ENCODE measurements around the gene EIF1. TPM values are rescaled to one million over a fixed set of nuclear protein-coding genes. Genes with fewer than 3 reads are reported as not detected.

EIF1 gene
- total RNA-seq, 4 donors from 2014 or later, result 444 to 832 (median 685) TPM

DNA sequence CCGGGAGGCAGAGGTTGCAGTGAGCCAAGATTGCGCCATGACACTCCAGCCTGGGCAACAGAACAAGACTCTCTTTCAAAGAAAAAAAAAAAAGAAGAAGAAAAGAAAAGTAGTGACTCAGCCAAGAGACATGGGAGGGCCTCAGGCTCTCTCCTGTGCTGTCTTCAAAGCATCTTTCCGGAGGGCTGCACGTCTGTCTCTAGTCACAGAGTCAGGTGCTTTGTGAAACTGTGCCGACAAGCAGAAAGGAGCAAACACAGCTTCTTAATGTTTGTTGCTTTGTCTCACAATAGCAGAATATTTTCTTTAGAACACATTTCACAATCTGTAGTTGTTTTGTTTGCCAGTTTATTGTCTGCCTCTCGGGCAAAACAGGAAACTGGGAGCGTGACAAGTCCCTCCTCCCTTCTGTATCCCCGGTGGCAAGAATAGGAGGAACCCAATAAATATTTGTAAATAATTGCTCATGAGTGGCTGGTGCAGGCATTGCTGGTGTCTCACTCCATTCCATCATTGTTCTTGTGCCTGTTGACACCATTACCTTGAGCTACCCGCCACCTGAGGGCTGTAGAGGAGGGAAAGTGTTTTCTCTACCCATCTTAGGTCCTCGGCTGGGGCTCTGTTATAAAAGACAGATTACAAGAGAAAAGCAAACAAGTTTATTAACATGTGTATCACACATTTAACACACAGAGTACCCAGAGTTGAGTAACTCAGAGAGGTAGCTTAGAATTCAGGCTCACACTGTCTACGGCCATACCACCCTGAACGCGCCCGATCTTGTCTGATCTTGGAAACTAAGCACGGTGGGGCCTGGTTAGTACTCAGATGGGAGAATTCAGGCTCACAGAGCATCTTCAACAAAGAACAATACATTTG lies 29.0 kb downstream of the EIF1 start:
- ATAC-seq (ENCODE audit: low FRiP score), result no peak
- no peak for DNase-seq (ENCODE audit: low spot score)
- TF ChIP-seq, protein P1, sequence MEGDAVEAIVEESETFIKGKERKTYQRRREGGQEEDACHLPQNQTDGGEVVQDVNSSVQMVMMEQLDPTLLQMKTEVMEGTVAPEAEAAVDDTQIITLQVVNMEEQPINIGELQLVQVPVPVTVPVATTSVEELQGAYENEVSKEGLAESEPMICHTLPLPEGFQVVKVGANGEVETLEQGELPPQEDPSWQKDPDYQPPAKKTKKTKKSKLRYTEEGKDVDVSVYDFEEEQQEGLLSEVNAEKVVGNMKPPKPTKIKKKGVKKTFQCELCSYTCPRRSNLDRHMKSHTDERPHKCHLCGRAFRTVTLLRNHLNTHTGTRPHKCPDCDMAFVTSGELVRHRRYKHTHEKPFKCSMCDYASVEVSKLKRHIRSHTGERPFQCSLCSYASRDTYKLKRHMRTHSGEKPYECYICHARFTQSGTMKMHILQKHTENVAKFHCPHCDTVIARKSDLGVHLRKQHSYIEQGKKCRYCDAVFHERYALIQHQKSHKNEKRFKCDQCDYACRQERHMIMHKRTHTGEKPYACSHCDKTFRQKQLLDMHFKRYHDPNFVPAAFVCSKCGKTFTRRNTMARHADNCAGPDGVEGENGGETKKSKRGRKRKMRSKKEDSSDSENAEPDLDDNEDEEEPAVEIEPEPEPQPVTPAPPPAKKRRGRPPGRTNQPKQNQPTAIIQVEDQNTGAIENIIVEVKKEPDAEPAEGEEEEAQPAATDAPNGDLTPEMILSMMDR (IDR thresholded peaks at IDR 0.05), result no peak

DNA sequence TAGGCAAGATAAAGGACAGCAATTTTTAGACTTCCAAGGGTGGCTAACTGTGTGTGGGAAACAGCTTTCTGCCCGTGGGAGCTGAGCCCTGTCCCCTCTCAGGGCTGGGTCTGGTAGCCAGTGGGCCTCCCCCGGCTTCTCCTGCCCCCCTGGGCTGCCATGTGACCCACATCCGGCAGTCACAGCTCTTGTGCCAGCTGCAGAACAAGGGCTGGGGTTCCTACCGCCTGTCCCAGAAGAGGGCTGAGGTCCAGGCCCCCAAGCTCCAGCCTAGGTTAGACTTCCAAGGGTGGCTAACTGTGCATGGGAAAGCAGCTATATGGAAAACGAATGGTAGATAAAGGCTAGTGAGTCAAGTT lies 29.6 kb downstream of the EIF1 start:
- TF ChIP-seq, protein P1 (IDR thresholded peaks at IDR 0.05), result no peak
- no peak for DNase-seq (ENCODE audit: low spot score)
- no peak for ATAC-seq (ENCODE audit: low FRiP score)

- TF ChIP-seq, protein P1 (IDR thresholded peaks at IDR 0.05), result no peak
- DNase-seq (ENCODE audit: low spot score) (no peak), ATAC-seq (ENCODE audit: low FRiP score) (no peak)
Observed at GRCh38 chr17:41722231-41722630, 33.5 kb downstream of the EIF1 start.

DNA sequence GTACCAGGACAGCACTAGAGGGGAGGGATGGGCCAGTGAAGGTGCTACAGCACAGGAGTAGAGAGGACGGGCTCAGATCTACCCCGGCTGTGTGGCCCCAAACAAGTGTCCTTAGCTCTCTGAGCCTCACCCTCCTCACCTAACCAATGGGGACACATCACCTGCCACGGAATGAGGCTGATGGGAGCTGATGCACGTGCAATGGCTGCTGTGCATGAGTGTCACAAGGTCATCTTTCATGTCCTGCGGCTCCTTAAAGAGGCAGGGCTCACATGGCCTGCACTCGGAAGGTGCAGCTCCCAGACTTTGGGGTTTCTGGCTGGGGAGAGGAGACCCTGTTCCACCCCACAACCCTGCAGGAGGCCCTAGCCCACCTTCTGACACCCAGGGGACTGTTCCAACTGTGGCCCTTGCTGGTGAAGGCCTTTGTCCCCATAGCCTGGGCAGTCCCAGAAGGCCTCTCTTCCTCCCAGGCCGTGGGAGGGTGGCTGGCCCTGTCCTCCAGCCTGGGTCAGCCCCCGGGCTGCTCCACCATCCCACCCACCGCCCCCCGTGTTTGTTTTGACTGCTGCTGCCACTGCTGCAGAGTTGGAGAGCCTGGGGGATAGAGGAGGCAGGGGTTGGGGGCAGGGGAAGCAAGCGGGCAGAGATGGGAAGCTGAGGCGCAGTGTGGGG lies 35.3 kb downstream of the EIF1 start:
- TF ChIP-seq, protein P1 (IDR thresholded peaks at IDR 0.05), result no peak
- ATAC-seq (ENCODE audit: low FRiP score) (no peak), DNase-seq (ENCODE audit: low spot score) (no peak)

DNA sequence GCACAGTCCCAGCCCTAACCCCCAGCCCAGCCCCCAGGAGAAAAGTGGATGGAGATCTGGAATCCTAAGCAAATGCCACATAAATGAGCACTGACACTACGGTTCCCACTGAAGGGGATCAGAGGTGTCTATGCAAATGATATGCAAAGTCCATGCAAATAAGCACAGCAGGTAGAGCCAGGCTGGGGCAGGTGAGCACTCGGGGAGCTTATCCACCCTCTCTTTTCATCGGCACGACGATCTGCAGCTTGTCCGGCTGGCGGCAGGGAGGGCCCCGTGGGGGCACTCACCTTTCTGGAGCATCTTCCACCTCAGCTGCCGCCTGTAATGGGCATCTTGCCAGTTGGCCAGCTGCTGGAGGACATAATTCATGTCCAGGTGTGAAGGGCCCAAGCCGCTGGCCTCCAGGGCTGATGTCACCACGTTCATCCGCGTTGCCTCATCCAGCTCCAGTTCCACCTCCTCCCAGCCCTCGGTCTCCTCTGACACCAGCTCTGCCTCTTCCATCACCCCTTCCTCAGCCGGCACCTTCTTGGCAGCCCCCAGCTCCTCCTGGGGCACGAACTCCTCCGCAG lies 35.9 kb downstream of the EIF1 start:
- no peak for ATAC-seq (ENCODE audit: low FRiP score)
- no peak for DNase-seq (ENCODE audit: low spot score)
- TF ChIP-seq, protein P1 (IDR thresholded peaks at IDR 0.05), result no peak

GRCh38 chr17:41725134-41725533 lies 36.4 kb downstream of the EIF1 start:
- ATAC-seq (ENCODE audit: low FRiP score), result no peak
- TF ChIP-seq, protein P1 (IDR thresholded peaks at IDR 0.05), result no peak

More at GRCh38 chr17:41725134-41725533, 36.4 kb downstream of the EIF1 start:
- DNase-seq (ENCODE audit: low spot score), result no peak
